Measurements from ENCODE around the gene C17orf113.

DNA sequence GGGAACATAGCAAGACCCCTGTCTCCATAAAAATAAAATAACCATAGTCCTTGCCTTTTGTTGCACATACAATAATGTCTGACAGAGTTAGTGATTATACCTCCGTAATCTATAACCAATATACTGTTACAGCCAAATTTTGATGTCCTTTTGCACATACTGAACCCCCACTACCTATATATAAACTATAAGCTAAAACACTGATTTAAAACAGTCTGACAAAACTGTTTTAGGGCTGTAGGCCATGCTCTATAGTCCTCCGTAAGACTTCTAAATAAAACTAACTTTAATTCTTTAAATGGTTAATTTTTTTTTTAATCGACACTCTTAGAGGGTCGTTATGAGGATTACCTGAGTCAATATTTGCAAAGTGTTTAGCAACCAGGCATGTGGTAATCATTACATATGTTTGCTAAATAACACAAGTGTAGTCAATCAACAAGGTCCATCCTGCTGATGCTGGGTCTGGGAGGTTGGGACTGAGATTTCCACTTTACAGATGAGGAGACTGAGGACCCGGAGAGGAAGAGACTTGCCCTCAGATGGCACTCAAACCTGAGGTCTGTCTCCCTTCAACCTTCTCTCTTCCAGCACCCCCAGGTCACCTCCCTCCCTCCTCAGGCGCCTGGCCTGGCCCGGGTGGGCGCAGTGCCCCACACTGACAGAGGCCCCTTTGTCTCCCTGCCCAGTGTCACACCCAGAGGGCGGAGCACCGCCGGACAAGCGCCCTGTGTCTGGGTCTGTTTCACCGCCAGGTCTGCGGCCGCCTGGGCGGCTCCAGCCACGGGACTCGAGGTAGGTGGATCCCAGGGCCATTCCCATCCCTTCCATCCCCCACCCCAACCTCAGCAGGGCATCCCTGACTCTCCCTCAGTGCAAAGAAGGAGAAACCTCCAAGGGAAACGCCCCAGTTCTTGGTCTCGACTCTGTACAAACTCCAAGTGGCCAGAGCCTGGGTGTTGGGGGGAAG is 37.6 kb upstream of the C17orf113 start:
- TF ChIP-seq, protein P1, sequence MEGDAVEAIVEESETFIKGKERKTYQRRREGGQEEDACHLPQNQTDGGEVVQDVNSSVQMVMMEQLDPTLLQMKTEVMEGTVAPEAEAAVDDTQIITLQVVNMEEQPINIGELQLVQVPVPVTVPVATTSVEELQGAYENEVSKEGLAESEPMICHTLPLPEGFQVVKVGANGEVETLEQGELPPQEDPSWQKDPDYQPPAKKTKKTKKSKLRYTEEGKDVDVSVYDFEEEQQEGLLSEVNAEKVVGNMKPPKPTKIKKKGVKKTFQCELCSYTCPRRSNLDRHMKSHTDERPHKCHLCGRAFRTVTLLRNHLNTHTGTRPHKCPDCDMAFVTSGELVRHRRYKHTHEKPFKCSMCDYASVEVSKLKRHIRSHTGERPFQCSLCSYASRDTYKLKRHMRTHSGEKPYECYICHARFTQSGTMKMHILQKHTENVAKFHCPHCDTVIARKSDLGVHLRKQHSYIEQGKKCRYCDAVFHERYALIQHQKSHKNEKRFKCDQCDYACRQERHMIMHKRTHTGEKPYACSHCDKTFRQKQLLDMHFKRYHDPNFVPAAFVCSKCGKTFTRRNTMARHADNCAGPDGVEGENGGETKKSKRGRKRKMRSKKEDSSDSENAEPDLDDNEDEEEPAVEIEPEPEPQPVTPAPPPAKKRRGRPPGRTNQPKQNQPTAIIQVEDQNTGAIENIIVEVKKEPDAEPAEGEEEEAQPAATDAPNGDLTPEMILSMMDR (IDR thresholded peaks at IDR 0.05) = no peak
- TF ChIP-seq TCF7L2 (IDR thresholded peaks at IDR 0.05; ENCODE audit: low read depth, low read length) (no peak), POLR2AphosphoS5 (IDR thresholded peaks at IDR 0.05; ENCODE audit: low read depth, low read length) (no peak)
- TF ChIP-seq, protein P2, sequence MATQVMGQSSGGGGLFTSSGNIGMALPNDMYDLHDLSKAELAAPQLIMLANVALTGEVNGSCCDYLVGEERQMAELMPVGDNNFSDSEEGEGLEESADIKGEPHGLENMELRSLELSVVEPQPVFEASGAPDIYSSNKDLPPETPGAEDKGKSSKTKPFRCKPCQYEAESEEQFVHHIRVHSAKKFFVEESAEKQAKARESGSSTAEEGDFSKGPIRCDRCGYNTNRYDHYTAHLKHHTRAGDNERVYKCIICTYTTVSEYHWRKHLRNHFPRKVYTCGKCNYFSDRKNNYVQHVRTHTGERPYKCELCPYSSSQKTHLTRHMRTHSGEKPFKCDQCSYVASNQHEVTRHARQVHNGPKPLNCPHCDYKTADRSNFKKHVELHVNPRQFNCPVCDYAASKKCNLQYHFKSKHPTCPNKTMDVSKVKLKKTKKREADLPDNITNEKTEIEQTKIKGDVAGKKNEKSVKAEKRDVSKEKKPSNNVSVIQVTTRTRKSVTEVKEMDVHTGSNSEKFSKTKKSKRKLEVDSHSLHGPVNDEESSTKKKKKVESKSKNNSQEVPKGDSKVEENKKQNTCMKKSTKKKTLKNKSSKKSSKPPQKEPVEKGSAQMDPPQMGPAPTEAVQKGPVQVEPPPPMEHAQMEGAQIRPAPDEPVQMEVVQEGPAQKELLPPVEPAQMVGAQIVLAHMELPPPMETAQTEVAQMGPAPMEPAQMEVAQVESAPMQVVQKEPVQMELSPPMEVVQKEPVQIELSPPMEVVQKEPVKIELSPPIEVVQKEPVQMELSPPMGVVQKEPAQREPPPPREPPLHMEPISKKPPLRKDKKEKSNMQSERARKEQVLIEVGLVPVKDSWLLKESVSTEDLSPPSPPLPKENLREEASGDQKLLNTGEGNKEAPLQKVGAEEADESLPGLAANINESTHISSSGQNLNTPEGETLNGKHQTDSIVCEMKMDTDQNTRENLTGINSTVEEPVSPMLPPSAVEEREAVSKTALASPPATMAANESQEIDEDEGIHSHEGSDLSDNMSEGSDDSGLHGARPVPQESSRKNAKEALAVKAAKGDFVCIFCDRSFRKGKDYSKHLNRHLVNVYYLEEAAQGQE (IDR thresholded peaks at IDR 0.05; ENCODE audit: insufficient read depth in 1 of 2, low read depth in 2 of 2, low read length in 1 of 2) = no peak

Data from Panc1 (cell line).